NCI-H524 treated with DMSO at 0.1 percent for 48 hours (cell line): ENCODE results near the gene ATP5MK.
"Not testable (repeated sequence)": the region's sequence is repeated elsewhere in the genome, so short reads cannot be mapped to it uniquely, and the experiment has no call there.

ENCODE experiments used
- DNase-seq: peaks from one replicate; lab custom pipeline; 2025; lab: John Stamatoyannopoulos, UW

The ATP5MK gene

GRCh38 chr10:103396067-103396788 lies at the start of gene ATP5MK, which contains the start of gene PDCD11:
Gene ATP5MK, minus strand, starts transcription at chr10:103396475. Its CDS starts 4,018 bp downstream, at chr10:103392457.
Gene PDCD11, plus strand, starts transcription at chr10:103396626. Its CDS starts 1,801 bp downstream, at chr10:103398427.
- DNase-seq = peak; percentile 61

- DNase-seq = no peak
These were observed 49.1 kb upstream of the ATP5MK start for GRCh38 chr10:103445366-103445765.

- DNase-seq = no peak
These were observed 48.2 kb upstream of the ATP5MK start for GRCh38 chr10:103444478-103444877.

GRCh38 chr10:103443475-103444185 lies 47.4 kb upstream of the ATP5MK start:
- DNase-seq = no peak

- no peak for DNase-seq
These were observed 45.8 kb upstream of the ATP5MK start for GRCh38 chr10:103442031-103442461.

- DNase-seq = no peak
These were observed 45.3 kb upstream of the ATP5MK start for GRCh38 chr10:103441611-103442010.

- DNase-seq = no peak
These were observed 44.9 kb upstream of the ATP5MK start for GRCh38 chr10:103441206-103441605.

GRCh38 chr10:103440416-103440815 lies 44.1 kb upstream of the ATP5MK start:
- no peak for DNase-seq

GRCh38 chr10:103439776-103440175 lies 43.5 kb upstream of the ATP5MK start:
- no peak for DNase-seq

- DNase-seq = no peak
These were observed 37.6 kb upstream of the ATP5MK start for GRCh38 chr10:103433858-103434257.

GRCh38 chr10:103431902-103432301 lies 35.6 kb upstream of the ATP5MK start:
- DNase-seq = no peak

GRCh38 chr10:103429647-103430046 lies 33.4 kb upstream of the ATP5MK start:
- DNase-seq = no peak

GRCh38 chr10:103428989-103429643 lies 32.8 kb upstream of the ATP5MK start:
- DNase-seq = no peak

- no peak for DNase-seq
These were observed 31.6 kb upstream of the ATP5MK start for GRCh38 chr10:103427866-103428265.

GRCh38 chr10:103423748-103424147 lies 27.5 kb upstream of the ATP5MK start:
- no peak for DNase-seq

GRCh38 chr10:103419101-103419500 lies 22.8 kb upstream of the ATP5MK start:
- no peak for DNase-seq

GRCh38 chr10:103417601-103418000 lies 21.3 kb upstream of the ATP5MK start:
- no peak for DNase-seq

- DNase-seq = not testable (repeated sequence)
These were observed 20.8 kb upstream of the ATP5MK start for GRCh38 chr10:103417148-103417469.

GRCh38 chr10:103416436-103417147 lies 20.3 kb upstream of the ATP5MK start:
- peak; percentile 0 for DNase-seq

GRCh38 chr10:103415581-103415980 lies 19.3 kb upstream of the ATP5MK start:
- DNase-seq = no peak

- DNase-seq = no peak
These were observed 17.3 kb upstream of the ATP5MK start for GRCh38 chr10:103413564-103413963.

- no peak for DNase-seq
These were observed 1.0 kb upstream of the ATP5MK start for GRCh38 chr10:103397191-103397825.
